HepG2 (cell line): Measurements from ENCODE around the gene TMC4. TPM values are rescaled to one million over a fixed set of nuclear protein-coding genes. Genes with fewer than 3 reads are reported as not detected.

ENCODE experiments used
- ATF2 ChIP-seq: sonication (generic); formaldehyde crosslinking; IDR thresholded peaks from 2 replicates; pipeline ENCODE4 v1.4.0; 2020; ENCODE audit warnings: missing genetic modification reagents
- FLYWCH1 ChIP-seq: sonication (generic); formaldehyde crosslinking; IDR thresholded peaks from 2 replicates; pipeline ENCODE4 v1.8.1; 2023; ENCODE audit warnings: mild to moderate bottlenecking, missing genetic modification reagents
- HIVEP1 ChIP-seq: sonication (generic); formaldehyde crosslinking; IDR thresholded peaks from 2 replicates; pipeline ENCODE4 v1.4.0; 2020; ENCODE audit warnings: mild to moderate bottlenecking, missing genetic modification reagents
- HNRNPH1 ChIP-seq: fragments of 200-400 bp; formaldehyde crosslinking; optimal IDR thresholded peaks from 2 replicates; pipeline ENCODE3; 2017; ENCODE audit warnings: mild to moderate bottlenecking, low read depth, low read length
- HOXA9 ChIP-seq: sonication (generic); formaldehyde crosslinking; IDR thresholded peaks from 2 replicates; pipeline ENCODE4 v1.8.1; 2022; ENCODE audit warnings: missing genetic modification reagents, mild to moderate bottlenecking, moderate library complexity, borderline replicate concordance
- KAT7 ChIP-seq: IDR thresholded peaks from 2 replicates; pipeline ENCODE4 v1.6.1; 2018; ENCODE audit warnings: borderline replicate concordance, missing compliant biosample characterization
- KDM2A ChIP-seq: sonication (generic); formaldehyde crosslinking; IDR thresholded peaks from 2 replicates; pipeline ENCODE4 v1.4.0; 2020; ENCODE audit warnings: low read depth, missing genetic modification reagents, borderline replicate concordance
- MIXL1 ChIP-seq: IDR thresholded peaks from 2 replicates; pipeline ENCODE4 v1.6.1; 2016
- MYPOP ChIP-seq: sonication (generic); formaldehyde crosslinking; IDR thresholded peaks from 2 replicates; pipeline ENCODE4 v1.8.1; 2023; ENCODE audit warnings: mild to moderate bottlenecking, moderate library complexity, missing genetic modification reagents
- NR2F1 ChIP-seq, 2 experiments: fragments of 450-650 bp in 1 of 2; formaldehyde crosslinking in 1 of 2; IDR thresholded peaks; 2 replicates each; pipeline versions ENCODE4 v1.5.0 to v1.6.1; 2016 to 2020; ENCODE audit warnings: mild to moderate bottlenecking in 1 of 2, missing compliant biosample characterization in 1 of 2, missing genetic modification reagents in 1 of 2, moderate library complexity in 1 of 2
- RFX1 ChIP-seq: fragments of 450-650 bp; IDR thresholded peaks from 2 replicates; pipeline ENCODE4 v1.6.1; 2017
- SRSF1 ChIP-seq: fragments of 200-400 bp; formaldehyde crosslinking; optimal IDR thresholded peaks from 2 replicates; pipeline ENCODE3; 2017; ENCODE audit warnings: mild to moderate bottlenecking, low read depth, low read length, moderate library complexity
- SRSF9 ChIP-seq: fragments of 200-400 bp; formaldehyde crosslinking; IDR thresholded peaks from 2 replicates; pipeline ENCODE4 v1.6.1; 2018; ENCODE audit warnings: borderline replicate concordance, mild to moderate bottlenecking, low read depth, low read length; ENCODE audit not compliant: insufficient read depth, poor library complexity, severe bottlenecking
- ZBTB26 ChIP-seq: IDR thresholded peaks from 2 replicates; pipeline ENCODE4 v1.6.1; 2016; ENCODE audit warnings: missing compliant biosample characterization, missing genetic modification reagents, borderline replicate concordance
- ZBTB44 ChIP-seq: sonication (generic); formaldehyde crosslinking; IDR thresholded peaks from 2 replicates; pipeline ENCODE4 v1.4.0; 2020; ENCODE audit warnings: missing genetic modification reagents
- ZFP37 ChIP-seq: sonication (generic); formaldehyde crosslinking; IDR thresholded peaks from 2 replicates; pipeline ENCODE4 v1.4.0; 2020; ENCODE audit warnings: missing genetic modification reagents, borderline replicate concordance
- ZFYVE20 ChIP-seq: sonication (generic); formaldehyde crosslinking; IDR thresholded peaks from 2 replicates; pipeline ENCODE4 v1.8.0; 2023; ENCODE audit warnings: low read depth, mild to moderate bottlenecking, moderate library complexity, missing genetic modification reagents, borderline replicate concordance
- ZNF224 ChIP-seq: sonication (generic); formaldehyde crosslinking; IDR thresholded peaks from 2 replicates; pipeline ENCODE4 v1.5.0; 2020; ENCODE audit warnings: mild to moderate bottlenecking, missing genetic modification reagents
- ZNF230 ChIP-seq: sonication (generic); formaldehyde crosslinking; IDR thresholded peaks from 2 replicates; pipeline ENCODE4 v1.4.0; 2020; ENCODE audit warnings: mild to moderate bottlenecking, missing genetic modification reagents
- ZNF282 ChIP-seq: fragments of 450-650 bp; IDR thresholded peaks from 2 replicates; pipeline ENCODE4 v1.6.1; 2018; ENCODE audit not compliant: partially characterized antibody
- ZNF317 ChIP-seq: sonication (generic); formaldehyde crosslinking; IDR thresholded peaks from 2 replicates; pipeline ENCODE4 v1.5.0; 2020; ENCODE audit warnings: mild to moderate bottlenecking, missing genetic modification reagents
- ZNF343 ChIP-seq: sonication (generic); formaldehyde crosslinking; IDR thresholded peaks from 2 replicates; pipeline ENCODE4 v1.4.0; 2020; ENCODE audit warnings: mild to moderate bottlenecking, missing genetic modification reagents
- ZNF777 ChIP-seq: sonication (generic); formaldehyde crosslinking; IDR thresholded peaks from 2 replicates; pipeline ENCODE4 v1.4.0; 2020; ENCODE audit warnings: missing genetic modification reagents
- ZNF782 ChIP-seq: sonication (generic); formaldehyde crosslinking; IDR thresholded peaks from 2 replicates; pipeline ENCODE4 v1.4.0; 2020; ENCODE audit warnings: missing genetic modification reagents, mild to moderate bottlenecking, borderline replicate concordance
- ZSCAN20 ChIP-seq: sonication (generic); formaldehyde crosslinking; IDR thresholded peaks from 2 replicates; pipeline ENCODE4 v1.4.0; 2020; ENCODE audit warnings: missing genetic modification reagents, mild to moderate bottlenecking, borderline replicate concordance
- polyA plus RNA-seq, 8 experiments: library from polyadenylated mRNA; depleted of rRNA in 3 of 8; stranded (reverse) in 7 of 8; unstranded in 1 of 8; fragments of >200 nt; fragmentation: Illumina TruSeq in 4 of 8; extraction: Trizol in 4 of 8; gene quantifications; 2 replicates each; pipeline versions ENCODE4 v1.2.1 to v1.2.3, GENCODE V29; 2011 to 2016; ENCODE audit warnings: low read depth in 4 of 8, missing spikeins in 1 of 8, mixed read lengths in 1 of 8; ENCODE audit not compliant: insufficient read depth in 1 of 8
- total RNA-seq, 5 experiments: library from RNA; depleted of rRNA; stranded (reverse); fragments of >200 nt; fragmentation: Illumina TruSeq; extraction: Trizol; gene quantifications; 2 replicates each; pipeline ENCODE4 v1.2.3, GENCODE V29; 2016; ENCODE audit warnings: low read depth in 1 of 5

Gene TMC4
- total and polyA plus RNA-seq, 2 of the 13 experiments (the other 11 are each of a cell fraction or from before 2014, with no cell fraction given), result 0.13 to 0.24 TPM

GRCh38 chr19:54159352-54160181, 13.4 kb downstream of the TMC4 start, which contains the start of gene LENG1 (continued):
- TF ChIP-seq MYPOP (CRISPR knock-in tag), result no peak
- no peak for TF ChIP-seq ZNF343 (CRISPR knock-in tag)
- TF ChIP-seq ZNF317, result peak; percentile 23; the same call in 1 of the 2 replicates
- no peak for TF ChIP-seq ZSCAN20 (CRISPR knock-in tag)
- no peak for TF ChIP-seq HIVEP1
- peak; percentile 72; the same call in 1 of the 2 replicates for TF ChIP-seq KDM2A (CRISPR knock-in tag)
- no peak for TF ChIP-seq FLYWCH1 (CRISPR knock-in tag)
- TF ChIP-seq ATF2 (CRISPR knock-in tag), result no peak
- TF ChIP-seq NR2F1 (CRISPR knock-in tag; IDR thresholded peaks at IDR 0.05), result no peak
- TF ChIP-seq ZBTB26, result no peak; the same call in 1 of the 2 replicates
- no peak for TF ChIP-seq HOXA9
- no peak for TF ChIP-seq HNRNPH1
- TF ChIP-seq ZNF777 (CRISPR knock-in tag), result no peak
- TF ChIP-seq ZFP37, result no peak
- TF ChIP-seq SRSF1, result no peak
- TF ChIP-seq ZFYVE20, result no peak
- no peak; the same call in 1 of the 2 replicates for TF ChIP-seq ZNF224 (CRISPR knock-in tag)
- no peak for TF ChIP-seq ZBTB44
- peak; percentile 100 for TF ChIP-seq RFX1
- TF ChIP-seq ZNF282, result no peak
- TF ChIP-seq MIXL1, result 0 out of 2 replicates have a peak, but pooled peaks have one; percentile 13
- TF ChIP-seq SRSF9, result no peak
- no peak; the same call in 1 of the 2 replicates for TF ChIP-seq ZNF782 (CRISPR knock-in tag)
- no peak for TF ChIP-seq KAT7 (CRISPR knock-in tag)
- TF ChIP-seq ZNF230 (CRISPR knock-in tag), result peak; percentile 80
